Measurements from ENCODE around the gene CCNQ.

- TF ChIP-seq, protein P1, sequence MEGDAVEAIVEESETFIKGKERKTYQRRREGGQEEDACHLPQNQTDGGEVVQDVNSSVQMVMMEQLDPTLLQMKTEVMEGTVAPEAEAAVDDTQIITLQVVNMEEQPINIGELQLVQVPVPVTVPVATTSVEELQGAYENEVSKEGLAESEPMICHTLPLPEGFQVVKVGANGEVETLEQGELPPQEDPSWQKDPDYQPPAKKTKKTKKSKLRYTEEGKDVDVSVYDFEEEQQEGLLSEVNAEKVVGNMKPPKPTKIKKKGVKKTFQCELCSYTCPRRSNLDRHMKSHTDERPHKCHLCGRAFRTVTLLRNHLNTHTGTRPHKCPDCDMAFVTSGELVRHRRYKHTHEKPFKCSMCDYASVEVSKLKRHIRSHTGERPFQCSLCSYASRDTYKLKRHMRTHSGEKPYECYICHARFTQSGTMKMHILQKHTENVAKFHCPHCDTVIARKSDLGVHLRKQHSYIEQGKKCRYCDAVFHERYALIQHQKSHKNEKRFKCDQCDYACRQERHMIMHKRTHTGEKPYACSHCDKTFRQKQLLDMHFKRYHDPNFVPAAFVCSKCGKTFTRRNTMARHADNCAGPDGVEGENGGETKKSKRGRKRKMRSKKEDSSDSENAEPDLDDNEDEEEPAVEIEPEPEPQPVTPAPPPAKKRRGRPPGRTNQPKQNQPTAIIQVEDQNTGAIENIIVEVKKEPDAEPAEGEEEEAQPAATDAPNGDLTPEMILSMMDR (conservative IDR thresholded peaks at IDR 0.05), result no peak
- TF ChIP-seq ZFX (IDR thresholded peaks at IDR 0.05), result no peak
Measured at GRCh38 chrX:153592966-153593688, 5.8 kb downstream of the CCNQ start.
